Muscle of back (tissue), 11 donors: Measurements from ENCODE around the gene TAOK1. TPM values are rescaled to one million over a fixed set of nuclear protein-coding genes. Genes with fewer than 3 reads are reported as not detected.
A peak's percentile ranks its signal among the peaks of the same experiment; 100 is the strongest.

Experiments used
- DNase-seq, 3 donors: peaks; one replicate each; pipeline versions ENCODE4 v3.0.0 to v3.0.0-alpha.2; 2013
- polyA plus RNA-seq, 10 donors: library from polyadenylated mRNA; unstranded; fragments of 120-200 nt; gene quantifications; one replicate each; pipeline ENCODE4 v1.2.1, GENCODE V29; 2013; ENCODE audit not compliant: insufficient read length in 10 of 10

TAOK1 gene
- polyA plus RNA-seq, 10 donors, result 30.3 to 39.0 (median 34.7) TPM

DNA sequence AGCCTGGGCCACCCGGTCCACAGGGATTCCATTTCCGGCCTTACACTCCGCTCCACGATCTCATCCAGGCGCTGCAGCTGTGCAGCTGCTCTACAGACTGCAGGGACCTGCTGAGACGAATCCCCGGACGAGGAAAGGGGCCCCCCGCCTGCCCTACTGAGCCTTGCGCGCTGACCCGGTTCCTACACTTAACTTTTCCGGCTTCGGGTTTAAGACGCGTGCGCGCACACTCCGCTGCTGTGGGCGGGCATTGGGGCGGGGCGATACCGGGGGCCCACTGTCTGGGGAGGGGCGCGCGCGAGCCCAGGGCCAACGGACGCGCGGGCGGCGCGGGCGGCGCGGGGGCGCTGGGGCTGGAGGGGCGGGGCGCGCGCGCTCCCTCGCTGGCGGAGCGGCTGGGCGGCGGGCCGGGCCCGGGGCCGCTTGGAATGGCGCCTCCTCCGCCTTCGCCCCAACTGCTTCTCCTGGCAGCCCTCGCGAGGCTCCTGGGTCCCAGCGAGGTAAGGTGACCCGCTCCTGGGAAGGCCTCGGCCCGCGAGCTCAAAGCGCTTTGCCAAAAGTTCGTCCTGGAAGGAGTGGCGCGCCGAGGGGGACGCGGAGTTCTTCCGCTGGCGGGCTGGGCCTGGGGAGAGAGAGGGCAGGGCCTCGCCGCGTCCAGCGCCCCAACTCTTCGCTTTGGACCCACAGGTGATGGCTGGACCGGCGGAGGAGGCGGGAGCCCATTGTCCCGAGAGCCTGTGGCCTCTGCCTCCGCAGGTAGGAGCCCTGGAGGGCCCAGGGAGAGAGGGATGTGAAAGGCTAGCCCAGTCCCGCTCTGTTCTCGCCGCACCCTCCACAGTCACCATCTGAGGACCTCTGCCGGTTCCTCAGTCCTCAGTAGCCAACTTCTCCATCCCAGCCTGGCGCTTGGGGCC is 178.4 kb downstream of the TAOK1 start, which contains the start of gene TP53I13:
TP53I13 (plus strand) TSS at position 371 of the 914 bp plus-strand sequence; CDS start at position 429, 58 bp downstream.
- DNase-seq, result peak; percentile 85 to 93 (median 91)

DNA sequence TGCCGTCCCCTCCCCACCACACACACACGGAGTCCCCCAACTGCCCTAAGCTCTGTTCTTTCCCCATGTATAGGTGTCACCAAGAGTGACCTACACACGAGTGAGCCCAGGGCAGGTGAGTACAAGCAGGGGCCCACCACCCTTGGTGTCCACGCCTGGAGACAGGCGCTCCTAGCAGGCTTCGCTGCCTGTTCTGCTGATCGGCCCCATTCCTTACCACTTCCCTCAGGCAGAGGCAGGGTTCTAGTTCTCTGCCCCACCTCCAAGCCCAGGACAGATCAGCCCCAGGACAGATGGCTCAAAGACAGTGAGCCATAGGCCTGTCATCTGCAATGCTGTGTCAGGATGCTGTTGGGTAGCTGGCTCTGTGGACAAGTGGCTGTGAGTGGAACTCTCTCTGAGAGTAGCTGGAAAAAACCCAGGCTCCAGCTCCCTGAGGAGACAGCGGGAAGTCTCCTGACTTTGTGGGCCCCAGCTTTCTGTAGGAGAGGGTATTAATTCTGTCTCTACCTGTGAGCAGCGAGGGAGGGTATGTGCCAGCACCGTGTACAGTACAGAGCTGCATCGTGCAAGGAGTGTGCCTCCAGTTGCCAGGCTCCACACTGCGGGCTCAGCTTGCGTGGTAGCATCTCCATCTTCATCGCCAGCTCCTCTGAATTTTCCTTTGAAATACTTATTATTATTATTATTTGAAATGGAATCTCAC is 179.2 kb downstream of the TAOK1 start:
- DNase-seq, result no peak

GRCh38 chr17:29570521-29570920 is 180.4 kb downstream of the TAOK1 start:
- no peak for DNase-seq

DNA sequence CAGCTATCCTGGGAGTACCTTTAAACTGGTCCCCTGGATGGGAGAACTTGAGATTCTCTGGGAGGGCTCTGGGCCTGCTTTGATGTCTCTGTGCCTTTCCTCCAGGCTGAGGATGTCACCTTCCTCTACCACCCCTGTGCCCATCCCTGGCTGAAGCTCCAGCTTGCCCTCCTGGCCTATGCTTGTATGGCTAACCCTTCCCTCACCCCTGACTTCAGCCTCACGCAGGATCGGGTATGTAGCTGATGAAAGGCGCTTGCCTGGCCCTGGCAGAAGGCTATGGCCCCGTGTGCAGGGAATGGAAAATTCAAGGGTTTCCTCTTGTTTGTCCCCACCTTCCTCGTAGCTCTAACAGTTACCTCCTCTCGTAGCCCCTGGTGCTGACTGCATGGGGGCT is 181.3 kb downstream of the TAOK1 start:
- DNase-seq, result no peak

DNA sequence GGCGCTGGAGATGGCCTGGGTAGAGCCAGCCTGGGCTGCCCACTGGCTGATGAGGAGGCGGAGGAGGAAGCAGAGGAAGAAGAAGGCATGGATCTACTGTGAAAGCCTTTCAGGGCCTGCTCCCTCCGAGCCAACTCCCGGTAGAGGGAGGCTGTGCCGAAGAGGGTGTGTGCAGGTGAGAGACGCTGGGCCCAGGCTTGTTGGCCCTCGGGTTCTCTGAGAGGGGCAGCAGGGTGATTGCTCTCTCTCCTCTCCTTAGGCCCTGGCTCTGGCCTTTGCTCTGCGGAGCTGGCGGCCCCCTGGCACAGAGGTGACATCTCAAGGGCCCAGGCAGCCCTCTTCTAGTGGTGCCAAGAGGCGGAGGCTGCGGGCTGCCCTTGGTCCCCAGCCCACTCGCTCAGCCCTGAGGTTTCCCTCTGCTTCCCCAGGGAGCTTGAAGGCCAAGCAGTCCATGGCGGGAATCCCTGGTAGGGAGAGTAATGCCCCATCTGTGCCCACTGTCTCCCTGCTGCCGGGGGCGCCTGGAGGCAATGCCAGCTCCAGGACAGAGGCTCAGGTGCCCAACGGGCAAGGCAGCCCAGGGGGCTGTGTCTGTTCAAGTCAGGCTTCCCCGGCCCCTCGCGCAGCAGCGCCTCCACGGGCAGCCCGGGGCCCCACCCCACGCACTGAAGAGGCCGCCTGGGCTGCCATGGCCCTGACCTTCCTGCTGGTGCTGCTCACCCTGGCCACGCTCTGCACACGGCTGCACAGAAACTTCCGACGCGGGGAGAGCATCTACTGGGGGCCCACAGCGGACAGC is 181.9 kb downstream of the TAOK1 start:
- no peak for DNase-seq

- DNase-seq, result peak in 2 of 3 donors; percentile 75 to 87
Measured at GRCh38 chr17:29572691-29573557, 182.8 kb downstream of the TAOK1 start.

DNA sequence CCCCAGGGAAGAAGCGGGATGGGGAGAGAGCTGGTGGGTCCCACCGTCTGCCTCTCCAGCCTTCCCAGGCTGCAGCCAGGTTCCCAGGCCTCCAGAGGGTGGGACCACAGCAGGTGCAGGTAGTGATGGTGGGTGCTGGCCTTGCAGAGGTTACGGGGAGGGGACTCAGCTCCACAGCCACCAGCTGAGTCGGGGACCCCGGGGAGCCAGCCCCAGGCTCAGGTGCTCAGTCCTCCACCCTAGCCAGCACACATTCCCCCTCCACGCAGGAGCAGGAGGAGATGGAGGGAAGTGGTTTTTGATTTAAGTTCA is 183.4 kb downstream of the TAOK1 start:
- no peak for DNase-seq

- DNase-seq, result no peak
Measured at GRCh38 chr17:29573871-29574731, 183.9 kb downstream of the TAOK1 start.

DNA sequence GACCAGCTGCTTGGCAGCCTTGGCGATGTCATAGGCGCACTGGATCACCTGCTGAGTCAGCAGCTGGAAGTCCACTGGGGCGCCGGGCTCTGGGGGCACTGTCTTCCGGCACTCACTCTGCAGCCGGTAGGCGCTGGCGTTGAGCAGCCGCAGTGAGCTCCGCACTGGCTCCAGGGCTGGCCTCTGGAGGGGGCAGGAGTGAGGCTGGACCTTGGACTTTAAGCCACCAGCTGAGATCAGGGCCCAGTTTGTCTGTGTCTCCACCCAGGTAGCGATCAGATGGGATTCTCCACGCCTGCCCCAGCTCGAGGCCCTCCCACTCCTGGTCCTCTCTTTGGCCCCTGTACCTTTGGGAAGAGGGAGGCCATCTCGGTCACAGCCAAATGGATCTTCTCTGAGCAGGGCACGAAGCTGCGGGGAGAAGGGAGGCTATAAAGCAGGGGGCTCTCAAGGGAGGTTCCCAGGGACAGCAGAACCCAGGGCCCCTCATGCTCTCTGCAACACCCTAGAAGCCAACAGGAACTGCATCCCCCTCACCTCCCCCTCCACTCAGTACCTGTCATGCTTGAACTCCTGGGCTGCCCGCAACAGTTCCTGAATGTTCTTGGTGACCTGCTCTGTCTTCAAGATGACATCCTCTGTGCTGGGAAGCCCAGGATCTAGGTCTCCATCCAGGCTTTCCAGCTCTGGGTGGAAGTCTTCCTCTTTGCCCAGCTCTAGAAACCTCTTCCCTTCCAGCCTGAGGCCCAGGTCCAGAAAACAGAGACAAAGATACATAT is 184.8 kb downstream of the TAOK1 start:
- no peak for DNase-seq

DNA sequence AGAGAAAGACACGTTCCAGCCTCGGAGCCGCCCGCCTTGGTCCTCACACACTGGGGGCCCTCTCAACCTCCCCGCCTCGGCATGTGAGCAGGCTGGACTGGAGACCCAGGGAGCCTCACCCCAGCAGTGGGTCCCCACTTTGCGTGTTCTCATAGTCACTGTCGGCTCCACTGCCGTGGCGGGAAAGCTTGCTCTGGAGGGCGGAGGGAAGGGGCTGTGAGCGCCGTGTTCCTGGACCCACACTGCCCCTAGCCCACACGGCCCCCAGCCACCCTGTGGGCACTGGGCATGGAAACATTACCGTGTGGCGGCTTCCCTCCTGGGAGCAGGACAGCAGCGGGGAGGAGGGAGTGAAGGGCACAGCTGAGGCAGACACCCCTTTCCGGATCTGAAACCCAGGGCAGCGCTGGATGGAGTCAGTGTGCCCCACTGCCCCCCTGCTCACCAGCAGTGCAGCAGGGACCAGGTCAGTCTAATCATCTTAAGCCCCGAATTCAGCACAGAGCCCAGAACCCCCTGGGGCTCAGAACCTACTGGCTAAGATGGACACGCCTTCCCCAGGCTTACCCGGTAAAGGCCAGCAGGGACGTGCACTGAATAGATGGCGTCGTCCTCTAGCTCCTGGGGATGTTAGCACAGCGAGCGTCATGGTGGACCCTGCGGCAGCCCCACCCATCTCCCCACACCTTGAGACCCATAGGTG is 185.5 kb downstream of the TAOK1 start:
- no peak for DNase-seq

DNA sequence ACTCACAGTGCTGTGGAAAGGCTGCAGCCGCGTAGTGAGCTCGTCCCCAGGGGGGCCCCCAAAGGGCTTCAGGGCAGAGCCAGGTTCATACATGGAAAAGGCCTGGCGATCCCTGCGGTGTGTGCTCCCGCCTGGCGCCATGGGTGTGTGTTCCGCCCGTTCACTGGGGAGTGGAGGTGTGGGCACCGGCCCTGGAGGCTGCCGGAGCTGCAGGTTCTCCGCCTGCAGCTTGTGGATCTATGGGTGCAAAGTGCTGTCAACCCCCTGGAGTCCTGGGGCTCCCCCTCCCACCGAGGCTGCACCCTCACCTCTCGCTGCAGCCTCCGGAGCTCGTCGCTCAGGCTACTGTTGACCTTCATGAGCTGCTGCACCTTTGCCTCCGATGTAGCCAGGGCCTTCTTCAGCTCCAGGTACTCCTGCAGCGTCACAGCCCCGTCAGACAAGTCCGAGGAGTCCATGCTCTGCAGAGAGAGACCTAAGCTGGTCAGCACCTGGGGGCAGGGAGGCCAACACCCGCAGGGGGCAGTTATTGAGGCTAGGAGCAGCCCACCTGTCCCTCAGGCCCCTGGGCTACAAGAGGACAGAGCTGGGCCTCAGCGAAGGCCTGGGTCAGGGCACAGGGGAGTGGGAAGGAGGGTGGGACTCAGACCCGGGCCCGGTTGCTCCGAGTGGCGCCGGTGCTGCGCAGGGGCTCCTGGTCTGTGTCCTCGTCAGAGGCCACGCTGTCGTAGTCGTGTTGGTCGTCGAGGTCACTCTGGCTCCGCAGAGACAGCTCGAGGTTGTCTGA is 186.2 kb downstream of the TAOK1 start:
- DNase-seq, result no peak

DNA sequence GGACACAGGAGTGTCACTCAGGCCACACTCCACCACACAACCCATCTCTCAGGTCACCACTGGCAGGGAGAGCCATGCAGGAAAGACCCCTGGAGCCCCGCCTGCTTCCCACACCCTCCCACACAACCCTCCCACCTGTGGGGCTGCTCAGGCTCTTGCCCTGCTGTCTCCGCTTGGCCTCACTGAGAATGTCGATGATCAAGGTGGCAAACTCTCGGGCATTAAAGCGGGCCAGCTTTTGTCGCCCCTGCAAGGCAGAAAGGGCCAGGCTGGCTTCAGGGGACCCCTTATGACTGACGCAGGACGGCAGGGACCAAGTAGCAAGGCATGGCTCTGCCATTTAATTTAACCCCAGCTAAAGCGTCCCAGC is 186.8 kb downstream of the TAOK1 start:
- DNase-seq, result no peak

GRCh38 chr17:29577385-29578211 is 187.4 kb downstream of the TAOK1 start:
- DNase-seq, result peak in 2 of 3 donors; percentile 54 to 66

- no peak for DNase-seq
Measured at GRCh38 chr17:29578626-29579485, 188.7 kb downstream of the TAOK1 start.

DNA sequence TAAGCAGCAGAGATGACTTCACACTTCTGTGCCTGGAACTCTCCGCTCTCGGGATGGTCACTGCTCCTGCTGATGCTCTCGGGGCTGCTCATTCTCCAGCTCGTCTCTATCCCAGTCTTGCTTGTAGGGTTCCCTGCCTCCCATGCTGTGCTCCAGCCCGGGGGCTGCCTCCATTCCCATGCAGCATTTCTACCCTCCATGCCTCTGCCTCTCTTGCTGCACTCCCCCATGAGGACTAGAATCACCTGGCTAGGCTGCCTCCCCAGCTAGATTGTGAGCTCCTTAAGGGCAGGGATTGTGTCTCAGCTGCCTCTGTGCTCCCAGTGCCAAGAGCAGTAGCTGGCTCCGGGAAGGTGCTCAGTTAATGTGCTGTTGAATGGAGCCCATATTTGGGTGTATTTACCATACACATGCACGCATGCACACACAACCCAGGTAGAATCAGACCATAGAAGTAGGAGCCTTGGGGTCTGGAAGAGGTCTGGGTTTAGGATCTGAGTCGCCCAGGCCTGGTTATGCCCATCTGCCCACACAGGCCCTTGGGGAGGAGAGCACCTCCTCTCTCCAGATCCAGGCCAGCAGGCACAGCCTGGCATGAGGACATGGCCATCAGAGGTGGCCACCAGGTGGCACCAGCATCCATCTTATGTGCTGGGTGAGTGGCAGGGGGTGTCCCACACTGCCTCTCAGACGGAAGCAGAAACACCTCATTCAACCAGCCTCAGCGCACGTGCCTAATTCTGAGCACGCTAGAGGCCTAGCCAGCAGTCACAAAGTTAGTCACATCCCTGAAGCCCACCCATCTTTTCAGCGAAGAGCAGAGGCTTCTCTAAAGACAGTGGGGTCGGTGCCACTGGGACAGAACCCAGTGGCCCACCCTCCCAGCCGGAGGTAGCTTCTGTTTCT is 190.0 kb downstream of the TAOK1 start:
- peak; percentile 70 to 86 (median 81) for DNase-seq
